Left ventricle myocardium inferior (tissue), 1 donor: ENCODE results near the gene GDPD4. TPM values are rescaled to one million over a fixed set of nuclear protein-coding genes. Genes with fewer than 3 reads are reported as not detected.
"Not testable (repeated sequence)": the region's sequence is repeated elsewhere in the genome, so short reads cannot be mapped to it uniquely, and the experiment has no call there.

Experiments
- DNase-seq: peaks from one replicate; pipeline ENCODE4 v3.0.0-alpha.2; 2020
- H3K27ac ChIP-seq: fragments of 200-600 bp; replicated peaks from 2 replicates; pipeline ENCODE4 v1.8.0; 2021
- H3K27me3 ChIP-seq: fragments of 200-600 bp; 2 replicates; pipeline ENCODE4 v1.8.0; 2021; ENCODE audit warnings: low read depth
- H3K36me3 ChIP-seq: fragments of 200-600 bp; 2 replicates; pipeline ENCODE4 v1.8.0; 2021
- H3K4me1 ChIP-seq: fragments of 200-600 bp; 2 replicates; pipeline ENCODE4 v1.8.0; 2021
- H3K4me3 ChIP-seq: fragments of 200-600 bp; 2 replicates; pipeline ENCODE4 v1.8.0; 2021; ENCODE audit warnings: mild to moderate bottlenecking, moderate library complexity
- H3K9me3 ChIP-seq: fragments of 200-600 bp; replicated peaks from 2 replicates; pipeline ENCODE4 v1.8.0; 2021
- intact Hi-C: fragments of 100-400 bp; cut with micrococcal nuclease; formaldehyde crosslinking; loops from one replicate; pipeline ENCODE4 v1.11.0; 2022
- total RNA-seq: library from RNA; stranded (reverse); fragmentation: NEBNext Ultra II Directional; extraction: Animal tissue kit (Norgen Biotek cat#: 25700); gene quantifications from one replicate; pipeline ENCODE4 v1.2.1, GENCODE V29; 2021
- TF ChIP-seq, protein P1 (sequence below): fragments of 200-600 bp; IDR thresholded peaks from 2 replicates; pipeline ENCODE4 v1.8.0; 2021; ENCODE audit warnings: antibody characterized with exemption, mild to moderate bottlenecking, borderline replicate concordance
- donor health status: DM: no; HTN: yes; CAD: no; lungs with severe emphysema.

Gene GDPD4
- total RNA-seq, 1 donor from 2014 or later = not detected

DNA sequence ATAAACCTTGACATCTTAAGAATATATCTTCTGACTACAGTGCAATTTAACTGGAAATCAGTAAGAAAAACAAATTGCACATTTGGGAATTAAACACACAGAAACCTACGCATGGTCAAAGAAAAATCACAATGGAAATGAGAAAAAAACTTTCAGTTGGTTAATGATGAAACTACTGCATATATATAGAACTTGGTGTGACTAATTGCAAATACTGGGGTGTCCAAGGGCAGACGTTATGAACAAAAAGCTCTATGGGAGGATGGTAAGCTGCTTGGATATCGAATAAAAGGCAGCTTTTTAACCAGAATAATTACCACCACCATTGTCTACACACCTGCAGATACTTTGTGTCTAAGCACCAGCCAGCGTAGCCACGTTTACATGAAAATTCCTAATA, 791 bp downstream of the GDPD4 start:
- no peaks in the 10 kb centered on the region for H3K4me1 ChIP-seq
- peaks cover 4% of the 10 kb centered on the region for H3K27me3 ChIP-seq
- H3K27ac ChIP-seq = no peak overlapping the region
- intact Hi-C loops = no loop called here
- no peaks in the 10 kb centered on the region for H3K9me3 ChIP-seq
- TF ChIP-seq, protein P1, sequence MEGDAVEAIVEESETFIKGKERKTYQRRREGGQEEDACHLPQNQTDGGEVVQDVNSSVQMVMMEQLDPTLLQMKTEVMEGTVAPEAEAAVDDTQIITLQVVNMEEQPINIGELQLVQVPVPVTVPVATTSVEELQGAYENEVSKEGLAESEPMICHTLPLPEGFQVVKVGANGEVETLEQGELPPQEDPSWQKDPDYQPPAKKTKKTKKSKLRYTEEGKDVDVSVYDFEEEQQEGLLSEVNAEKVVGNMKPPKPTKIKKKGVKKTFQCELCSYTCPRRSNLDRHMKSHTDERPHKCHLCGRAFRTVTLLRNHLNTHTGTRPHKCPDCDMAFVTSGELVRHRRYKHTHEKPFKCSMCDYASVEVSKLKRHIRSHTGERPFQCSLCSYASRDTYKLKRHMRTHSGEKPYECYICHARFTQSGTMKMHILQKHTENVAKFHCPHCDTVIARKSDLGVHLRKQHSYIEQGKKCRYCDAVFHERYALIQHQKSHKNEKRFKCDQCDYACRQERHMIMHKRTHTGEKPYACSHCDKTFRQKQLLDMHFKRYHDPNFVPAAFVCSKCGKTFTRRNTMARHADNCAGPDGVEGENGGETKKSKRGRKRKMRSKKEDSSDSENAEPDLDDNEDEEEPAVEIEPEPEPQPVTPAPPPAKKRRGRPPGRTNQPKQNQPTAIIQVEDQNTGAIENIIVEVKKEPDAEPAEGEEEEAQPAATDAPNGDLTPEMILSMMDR = no peak
- H3K4me3 ChIP-seq = no peak overlapping the region
- no peak for DNase-seq
- H3K36me3 ChIP-seq = no peaks in the 10 kb centered on the region

DNA sequence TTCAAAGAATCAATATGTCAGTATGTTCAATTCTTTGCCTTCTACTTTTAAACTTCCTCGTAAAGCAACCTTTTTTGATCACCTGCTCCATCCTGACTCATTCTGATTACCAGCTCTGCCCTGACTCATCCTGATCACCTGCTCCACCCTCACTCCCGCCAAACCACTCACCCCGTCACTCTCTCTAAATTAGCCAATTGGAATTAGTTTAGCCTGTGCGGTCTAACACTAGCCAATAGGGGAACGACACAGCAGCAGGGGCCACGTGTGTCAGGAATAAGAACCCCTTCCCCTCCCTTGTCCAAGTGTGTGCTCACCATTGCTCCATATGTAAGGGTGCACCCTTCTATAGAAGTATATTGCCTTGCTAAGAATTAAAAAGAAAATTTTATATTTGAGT, 1.5 kb downstream of the GDPD4 start:
- DNase-seq, H3K9me3 ChIP-seq, H3K27ac ChIP-seq, H3K27me3 ChIP-seq, H3K36me3 ChIP-seq, intact Hi-C loops, H3K4me3 ChIP-seq, H3K4me1 ChIP-seq: not testable (repeated sequence)

DNA sequence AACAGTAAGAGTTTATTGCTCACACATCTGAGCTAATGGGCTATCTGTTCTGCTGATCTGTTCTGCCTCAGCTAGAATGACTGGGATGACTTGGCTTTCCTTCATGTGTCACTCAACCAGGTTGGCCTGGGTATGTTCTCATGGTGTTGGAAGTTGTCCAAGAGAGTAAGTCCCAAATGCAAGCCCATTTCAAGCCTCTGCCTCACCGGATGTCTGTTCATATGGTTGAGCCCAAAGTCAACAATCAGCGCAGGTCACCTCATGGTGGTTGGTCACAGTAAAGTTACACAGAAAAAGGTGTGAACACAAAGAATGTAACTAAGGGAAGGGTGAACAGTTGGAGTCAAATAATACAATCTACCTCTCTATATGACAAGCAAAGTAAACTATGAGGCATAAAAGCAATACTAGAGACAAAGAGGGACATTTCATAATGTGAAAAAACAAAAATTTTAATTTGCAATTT, 1.9 kb downstream of the GDPD4 start:
- TF ChIP-seq, protein P1 = no peak
- Histone ChIP-seq H3K27me3 (peaks cover 4% of the 10 kb centered on the region), H3K9me3 (no peaks in the 10 kb centered on the region), H3K4me1 (no peaks in the 10 kb centered on the region), H3K4me3 (no peak overlapping the region), H3K36me3 (no peaks in the 10 kb centered on the region), H3K27ac (no peak overlapping the region)
- DNase-seq = no peak
- intact Hi-C loops = no loop called here

DNA sequence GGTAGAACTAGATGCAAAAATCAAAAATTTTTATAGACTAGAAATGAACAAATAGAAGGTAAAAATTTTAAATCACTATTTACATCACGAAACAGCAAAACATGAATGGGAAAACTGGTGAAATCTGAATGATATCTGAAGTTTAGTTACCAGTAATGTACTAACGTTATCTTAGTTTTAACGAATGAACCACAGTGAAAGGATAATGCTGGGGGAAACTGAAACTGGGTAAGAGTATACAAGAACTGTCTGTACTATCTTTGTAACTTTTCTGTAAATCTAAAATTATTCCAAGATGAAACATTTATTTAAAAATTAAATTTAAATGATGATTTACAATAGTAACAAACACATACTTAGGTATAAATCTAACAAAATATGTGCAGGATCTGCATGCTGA, 7.4 kb downstream of the GDPD4 start:
- Histone ChIP-seq H3K9me3 (no peaks in the 10 kb centered on the region), H3K27ac (no peak overlapping the region), H3K36me3 (no peaks in the 10 kb centered on the region), H3K4me1 (no peaks in the 10 kb centered on the region), H3K4me3 (no peak overlapping the region), H3K27me3 (peaks cover 8% of the 10 kb centered on the region)
- TF ChIP-seq, protein P1 = no peak
- no peak for DNase-seq
- intact Hi-C loops = no loop called here

DNA sequence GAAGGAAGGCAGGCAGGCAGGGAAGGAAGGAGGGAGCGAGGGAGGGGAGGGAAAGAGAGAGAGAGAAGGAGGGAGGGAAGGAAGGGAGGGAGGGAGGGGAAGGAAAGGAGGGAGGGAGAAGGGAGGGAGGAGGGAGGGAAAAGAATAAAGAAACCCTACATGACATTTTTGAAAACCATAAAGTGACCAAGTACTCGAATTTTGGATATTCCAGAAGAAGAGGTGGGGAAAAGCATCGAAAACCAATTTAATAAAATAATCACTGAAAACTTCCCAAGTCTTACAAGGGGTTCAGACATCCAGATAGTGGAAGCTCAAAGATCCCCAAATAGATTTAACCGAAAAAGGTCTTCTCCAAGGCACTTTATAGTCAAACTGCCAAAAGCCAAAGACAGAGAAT, 11.7 kb downstream of the GDPD4 start:
- TF ChIP-seq, protein P1 = no peak
- intact Hi-C loops = no loop called here
- no peaks in the 10 kb centered on the region for H3K9me3 ChIP-seq

DNA sequence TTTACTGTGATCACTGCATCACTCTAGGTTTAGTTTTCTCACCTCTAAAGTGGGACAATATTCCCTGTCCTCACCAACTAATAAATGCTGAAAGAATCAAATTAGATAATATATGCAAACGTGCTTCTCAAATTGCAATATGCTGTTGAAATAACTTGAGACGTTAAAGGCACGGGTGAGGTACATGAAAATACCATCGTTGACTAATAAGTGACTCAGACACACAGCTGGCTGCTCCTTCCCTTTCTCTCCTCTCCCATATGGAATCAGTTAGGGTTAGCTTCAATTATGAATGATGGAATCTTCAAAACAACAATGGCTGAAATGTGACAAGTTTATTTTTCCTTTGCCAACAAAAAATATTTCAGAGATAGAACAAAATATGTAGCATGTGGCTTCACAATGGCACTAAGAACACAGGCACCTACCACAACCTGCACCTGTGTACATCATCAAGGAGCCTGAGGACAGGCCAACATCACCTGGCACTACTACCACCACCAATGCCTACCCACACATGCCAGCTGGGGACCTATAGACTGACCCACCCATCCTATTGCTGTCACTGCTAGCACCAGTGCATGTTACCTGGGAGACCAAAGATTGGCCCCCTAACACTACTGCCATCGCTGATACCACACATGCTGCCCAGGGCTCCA, 13.7 kb downstream of the GDPD4 start:
- intact Hi-C loops = no loop called here
- no peaks in the 10 kb centered on the region for H3K9me3 ChIP-seq
- no peaks in the 10 kb centered on the region for H3K4me1 ChIP-seq
- no peak overlapping the region for H3K27ac ChIP-seq
- no peak overlapping the region for H3K4me3 ChIP-seq
- TF ChIP-seq, protein P1 = no peak
- H3K27me3 ChIP-seq = peaks cover 39% of the 10 kb centered on the region
- DNase-seq = no peak
- no peaks in the 10 kb centered on the region for H3K36me3 ChIP-seq

More for the DNA sequence above, 11.7 kb downstream of the GDPD4 start:
- Histone ChIP-seq H3K4me3 (no peak overlapping the region), H3K27me3 (peaks cover 35% of the 10 kb centered on the region), H3K36me3 (no peaks in the 10 kb centered on the region), H3K27ac (no peak overlapping the region), H3K4me1 (no peaks in the 10 kb centered on the region)
- DNase-seq = no peak
